Heart left ventricle (tissue), 13 donors: Measurements from ENCODE around the gene MECP2.

ENCODE experiments used
- CTCF ChIP-seq, 12 donors: fragments of 200-600 bp; sonication (generic) in 4 of 12; IDR thresholded peaks; one replicate each; pipeline versions ENCODE4 v1.5.0 to v1.8.0; 2018 to 2022; ENCODE audit warnings: antibody characterized with exemption in 12 of 12, mild to moderate bottlenecking in 5 of 12
- POLR2A ChIP-seq, 2 donors: fragments of 450-650 bp; IDR thresholded peaks; one replicate each; pipeline ENCODE4 v1.6.1; 2017; ENCODE audit warnings: antibody characterized with exemption in 2 of 2, mild to moderate bottlenecking in 2 of 2, moderate library complexity in 2 of 2
- donor health status: ischemic (EF 13 %, LVEDD 7.1; RV severe dilation, severe dysfunction).
- donor health status: DM: no; HTN: yes; CAD: no.
- donor health status: DM: no; HTN: no; CAD: no.
- donor health status: ischemic (EF 25% LVEDD 6.9; RV normal size, moderate dysfunction).
- donor health status: ischemic (EF 25% LVEDD 5.7; RV mildly dilated, moderate dysfunction).
- donor health status: ischemic (EF 35%, LVEDD 5.7; RV mildly dilated, moderate dysfunction).
- donor health status: nonischemic (EF 11% LVEDD 7.7; RV severe dilation, severe dysfunction).
- donor health status: DM: yes; HTN: yes; CAD: no.
- donor health status: PGD.
- donor health status: ischemic (EF 29% LVEDD 5.4; RV normal size, mild dysfunction).
- donor health status: nonischemic (EF 23%, LVEDD 6.1; RV moderate dilation, normal function).

DNA sequence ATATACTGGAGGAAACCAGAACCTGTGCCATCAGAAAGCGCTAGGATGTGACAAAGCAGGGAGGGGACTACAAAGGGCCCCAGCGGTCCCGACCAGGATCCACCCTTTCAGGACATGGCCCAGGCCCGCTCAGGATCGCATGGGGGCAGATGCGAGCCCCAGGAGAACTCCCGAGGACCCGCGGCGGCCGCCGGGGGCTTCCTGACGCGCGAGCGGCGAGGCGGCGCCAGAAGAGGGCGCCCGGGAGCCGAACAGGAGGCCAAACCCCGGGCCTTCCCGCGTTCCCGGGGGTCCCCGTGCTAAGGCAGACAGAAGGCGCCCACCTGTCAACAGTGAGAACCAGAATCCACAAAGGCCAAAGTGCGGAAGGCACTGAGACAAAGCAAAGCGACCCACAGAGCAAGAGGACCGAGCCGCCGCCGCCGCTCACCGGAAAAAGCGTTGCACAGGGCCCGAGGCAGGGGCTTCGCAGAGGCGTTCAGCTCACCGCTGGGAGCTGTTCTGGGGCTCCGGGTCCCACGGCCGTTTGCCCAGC, 39.2 kb upstream of the MECP2 start:
- TF ChIP-seq CTCF (IDR thresholded peaks at IDR 0.05) = peak; percentile 62 to 87 (median 76)
- TF ChIP-seq POLR2A (IDR thresholded peaks at IDR 0.05) = no peak
